Left kidney (tissue), 2 donors: ENCODE measurements around the gene GRID1. TPM values are rescaled to one million over a fixed set of nuclear protein-coding genes. Genes with fewer than 3 reads are reported as not detected.

Experiments used
- DNase-seq: peaks from one replicate; pipeline ENCODE4 v3.0.0-alpha.2; 2013
- polyA plus RNA-seq: library from polyadenylated mRNA; unstranded; fragments of 120-200 nt; gene quantifications from one replicate; pipeline ENCODE4 v1.2.1, GENCODE V29; 2013; ENCODE audit not compliant: insufficient read length

The GRID1 gene
- polyA plus RNA-seq, 1 donor: 1.1 TPM

DNA sequence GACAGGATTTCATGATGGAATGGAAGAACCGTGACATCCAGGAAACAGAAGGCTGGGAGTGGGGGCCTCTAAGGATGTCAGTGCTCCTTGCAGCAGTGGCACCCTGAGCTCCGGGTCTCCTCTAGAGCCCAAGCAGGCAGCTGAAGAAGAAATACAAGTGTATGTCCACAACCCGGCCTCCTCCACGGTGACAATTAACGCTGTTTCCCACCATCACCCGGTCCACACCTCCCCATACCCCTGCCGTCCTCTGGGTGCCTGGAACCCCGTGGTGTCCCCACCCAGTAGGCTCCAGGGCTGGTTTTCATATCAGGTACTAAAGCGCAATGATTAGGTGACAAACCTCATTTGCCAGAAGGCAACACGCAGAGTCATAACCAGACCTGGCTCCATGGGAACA lies 30.3 kb downstream of the GRID1 start:
- DNase-seq: no peak

DNA sequence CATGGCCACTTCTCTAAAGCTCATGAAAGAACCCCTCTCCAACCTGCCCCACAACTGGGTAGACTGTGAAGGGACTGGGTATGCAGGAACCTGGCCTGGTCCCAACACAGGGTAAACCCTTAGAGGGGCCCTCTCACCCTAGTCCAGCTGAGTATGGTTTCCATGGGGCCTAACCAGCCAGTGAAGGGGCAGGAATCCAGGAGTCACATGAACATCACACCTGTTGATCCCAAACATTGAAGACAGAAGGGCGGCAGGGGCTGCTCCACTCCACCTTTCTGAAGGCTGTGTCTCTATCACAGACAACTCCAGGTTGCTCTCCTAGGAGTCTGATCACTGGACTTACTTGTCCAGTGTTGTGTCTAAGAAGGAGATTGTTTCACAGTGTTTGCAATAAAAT lies 30.8 kb downstream of the GRID1 start:
- DNase-seq: no peak

DNA sequence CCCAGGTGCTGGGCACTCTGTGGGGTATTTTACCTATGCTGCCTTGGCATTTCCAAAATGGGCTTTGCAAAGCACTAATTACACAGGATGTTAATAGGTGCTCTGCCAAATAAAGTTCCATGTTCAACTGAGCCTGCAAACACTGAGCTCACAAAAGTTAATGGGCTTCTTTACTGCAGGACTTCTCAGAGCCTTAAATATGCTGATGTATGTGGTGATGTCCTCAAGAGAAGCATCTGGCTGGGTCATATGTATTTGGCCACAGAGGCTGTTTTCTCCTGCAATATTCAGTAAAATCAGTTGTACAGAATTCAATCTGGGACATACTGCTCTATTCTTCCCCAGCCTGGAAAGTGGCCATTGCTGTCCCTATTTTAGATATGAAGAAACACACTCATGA lies 31.3 kb downstream of the GRID1 start:
- DNase-seq: no peak

DNA sequence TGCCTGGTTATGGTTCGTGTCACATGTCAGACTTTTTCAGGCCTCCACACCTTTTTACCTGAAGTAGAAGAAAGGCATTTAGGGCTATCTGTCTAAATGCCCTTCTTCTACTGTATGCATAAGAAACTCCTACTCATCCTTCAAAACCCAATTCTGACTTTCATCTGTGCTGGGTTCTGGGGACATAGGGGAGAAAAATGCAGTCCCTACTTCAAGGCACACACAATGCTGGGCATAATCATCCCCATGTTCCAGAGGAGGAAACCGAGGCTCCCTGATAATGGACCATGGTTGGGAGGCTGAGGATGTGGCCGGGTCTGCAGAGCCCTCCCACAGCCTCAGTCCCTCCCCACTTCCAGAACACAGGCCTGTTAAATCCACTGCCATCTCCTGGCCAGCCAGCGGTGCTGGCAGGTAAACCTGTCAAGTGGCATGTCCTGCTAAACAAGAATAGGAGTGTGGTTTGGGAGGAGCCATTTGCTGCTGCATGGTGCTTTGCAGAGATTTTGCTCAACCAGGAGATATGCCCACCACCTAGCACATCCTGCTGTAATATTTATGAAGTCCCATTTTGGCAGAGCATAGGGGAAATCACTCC lies 32.0 kb downstream of the GRID1 start:
- no peak for DNase-seq

DNA sequence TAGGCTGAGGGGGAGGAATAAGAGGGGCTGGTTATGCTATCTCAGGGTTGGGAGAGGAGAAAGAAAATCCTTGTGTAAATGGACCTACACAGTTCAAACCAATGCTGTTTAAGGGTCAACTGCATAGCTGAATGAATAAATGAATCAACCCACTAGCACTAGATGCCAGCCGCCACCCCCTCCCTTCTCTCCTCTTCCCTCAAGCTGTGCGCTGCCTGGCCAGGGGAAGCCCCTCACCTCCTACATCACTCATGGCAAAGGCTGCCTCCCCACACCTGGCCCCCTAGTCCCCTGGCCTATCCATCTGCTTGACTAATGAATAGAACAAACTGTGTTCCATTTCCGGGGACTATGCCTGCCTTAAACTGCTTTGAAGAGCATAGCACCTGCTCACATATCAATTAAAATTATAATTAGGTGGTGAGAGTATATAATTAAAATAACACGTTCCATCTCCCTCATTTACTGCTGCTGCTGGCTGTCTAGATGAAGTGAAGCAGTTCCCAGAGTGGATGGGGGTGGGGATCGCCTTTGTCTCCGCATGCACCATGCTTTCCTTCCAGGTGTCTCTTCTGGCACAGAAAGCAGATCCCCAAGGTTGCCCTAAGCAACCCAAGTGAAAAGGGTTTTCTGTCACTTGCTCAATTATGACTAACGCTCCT lies 32.6 kb downstream of the GRID1 start:
- DNase-seq: no peak

DNA sequence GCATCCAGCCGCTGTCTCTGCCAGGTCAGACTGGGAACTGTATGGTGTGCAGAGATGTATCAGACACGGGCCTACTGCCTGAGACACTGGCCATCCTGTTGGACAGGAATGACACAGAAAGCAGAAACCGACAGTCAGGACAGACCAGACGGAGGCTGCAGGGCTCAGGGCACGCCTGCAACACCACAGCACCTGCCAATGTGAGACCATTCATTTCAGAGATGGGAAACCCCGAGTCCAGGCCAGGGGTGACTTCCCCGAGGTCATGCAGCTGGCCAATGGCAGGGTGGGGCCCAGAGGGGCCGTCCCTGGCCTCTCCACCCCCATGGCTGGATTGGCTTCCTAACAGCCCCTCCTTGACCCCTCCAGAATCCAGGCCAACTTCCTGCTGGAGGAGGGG lies 34.7 kb downstream of the GRID1 start:
- no peak for DNase-seq

DNA sequence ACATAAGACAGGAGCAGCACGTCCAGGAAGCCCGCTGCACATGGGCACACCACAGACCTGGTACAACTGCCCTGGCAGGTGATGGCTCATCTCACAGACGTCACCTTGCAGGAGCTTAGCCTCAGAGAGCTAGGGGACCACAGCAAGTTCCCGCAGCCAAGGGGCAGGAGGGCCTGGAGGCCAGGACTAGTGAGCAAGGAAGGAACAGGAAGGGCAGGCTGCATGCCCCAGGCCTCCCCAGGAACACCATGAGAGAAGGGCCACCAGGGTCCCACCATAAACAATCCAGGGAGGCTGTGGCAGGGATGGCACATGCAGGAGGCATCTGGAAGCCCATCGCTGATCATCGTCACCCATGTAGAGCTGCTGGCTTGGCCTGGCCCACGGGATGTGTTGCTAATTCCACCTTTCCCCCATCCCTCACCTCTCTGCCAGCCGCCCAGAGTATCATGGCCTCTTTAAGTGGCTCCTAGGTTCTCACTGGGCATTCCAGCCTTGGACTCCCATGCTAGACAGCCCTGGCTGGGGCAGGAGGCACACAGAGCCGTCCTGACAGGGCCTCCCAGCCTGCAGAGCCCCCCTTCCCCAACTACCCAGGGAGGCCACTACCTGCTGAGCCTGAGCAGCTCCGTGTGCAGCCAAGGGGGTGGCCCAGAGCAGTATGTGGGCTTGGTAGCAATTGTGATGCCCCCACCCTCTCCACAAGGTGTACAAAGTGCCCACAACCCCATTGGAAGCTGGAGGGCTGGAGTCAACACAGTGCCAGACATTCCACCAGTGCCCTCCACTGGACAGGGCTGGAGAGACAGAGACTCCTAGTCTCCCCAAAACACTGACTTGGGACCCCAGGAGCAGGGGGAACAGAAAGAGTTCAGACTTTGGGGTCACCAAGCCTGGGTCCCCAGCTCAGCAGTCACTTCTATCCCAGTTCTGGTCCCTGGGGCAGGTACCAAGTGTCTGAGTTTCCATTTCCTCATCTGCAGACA lies 35.5 kb downstream of the GRID1 start:
- DNase-seq: no peak

DNA sequence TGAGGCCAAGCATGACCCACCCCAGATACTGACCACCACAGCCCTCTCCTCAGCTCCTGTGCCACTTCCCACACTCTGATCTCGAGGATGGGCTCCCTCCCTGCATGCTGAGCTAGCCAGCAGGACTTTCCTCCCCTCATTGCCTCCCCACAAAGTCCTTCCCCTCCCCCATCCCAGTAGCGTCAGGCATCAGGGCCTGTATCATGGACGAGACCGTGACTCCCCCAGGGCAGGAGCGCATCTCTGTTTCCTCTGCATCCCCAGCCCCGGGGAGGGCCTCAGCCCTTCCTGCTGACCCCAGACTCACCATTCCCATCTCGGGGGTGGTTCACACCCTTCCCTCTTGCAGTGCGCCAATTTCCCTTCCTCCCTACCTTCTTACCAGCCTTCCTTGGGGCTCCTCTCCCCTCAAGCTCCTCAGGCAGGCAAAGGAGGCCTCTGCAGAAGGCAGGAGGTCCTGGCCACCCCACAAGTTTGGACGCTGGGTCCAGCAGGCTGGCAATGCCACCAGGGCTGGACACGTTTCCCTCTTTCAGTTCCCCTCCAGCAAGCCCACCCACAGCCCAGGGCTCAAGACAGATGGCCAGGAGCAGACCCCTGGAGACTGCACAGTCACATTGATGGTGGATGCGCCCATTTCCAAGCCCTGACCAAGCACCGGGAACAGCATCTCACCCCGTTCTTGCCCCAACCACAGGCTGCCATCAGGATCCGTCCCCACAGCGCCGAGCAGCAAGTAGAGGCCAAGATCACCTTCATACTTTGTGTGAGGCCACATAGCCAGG lies 36.5 kb downstream of the GRID1 start:
- DNase-seq: no peak

DNA sequence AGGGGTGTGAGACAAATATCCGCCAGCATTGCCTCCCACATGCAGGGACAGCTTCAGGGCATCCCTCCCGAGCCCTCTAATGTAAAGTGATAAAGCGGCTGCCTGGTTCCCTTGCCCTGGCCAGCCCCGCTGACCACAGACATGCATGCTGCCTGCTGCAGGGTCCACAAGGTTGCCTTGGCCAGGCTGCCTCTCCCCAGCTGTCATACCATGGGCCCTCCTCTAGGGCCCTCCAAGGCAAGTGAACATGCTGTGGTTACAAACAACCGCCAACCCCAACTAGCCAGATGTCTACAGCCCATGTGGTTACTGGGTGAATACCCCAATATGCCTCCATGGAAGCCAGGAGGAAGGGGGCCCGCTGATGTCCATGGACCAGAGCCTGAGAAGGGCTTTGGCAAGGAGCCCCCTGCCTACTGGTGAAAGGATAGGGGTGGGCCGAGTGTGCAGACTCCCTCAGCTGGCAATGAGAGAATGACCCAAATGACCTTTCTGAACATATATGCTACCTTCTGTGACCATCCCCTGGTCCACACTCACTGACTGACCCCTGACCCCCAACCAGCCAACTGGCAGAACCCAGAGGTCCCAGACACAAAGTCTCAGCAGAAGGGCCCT lies 37.4 kb downstream of the GRID1 start:
- DNase-seq: no peak

DNA sequence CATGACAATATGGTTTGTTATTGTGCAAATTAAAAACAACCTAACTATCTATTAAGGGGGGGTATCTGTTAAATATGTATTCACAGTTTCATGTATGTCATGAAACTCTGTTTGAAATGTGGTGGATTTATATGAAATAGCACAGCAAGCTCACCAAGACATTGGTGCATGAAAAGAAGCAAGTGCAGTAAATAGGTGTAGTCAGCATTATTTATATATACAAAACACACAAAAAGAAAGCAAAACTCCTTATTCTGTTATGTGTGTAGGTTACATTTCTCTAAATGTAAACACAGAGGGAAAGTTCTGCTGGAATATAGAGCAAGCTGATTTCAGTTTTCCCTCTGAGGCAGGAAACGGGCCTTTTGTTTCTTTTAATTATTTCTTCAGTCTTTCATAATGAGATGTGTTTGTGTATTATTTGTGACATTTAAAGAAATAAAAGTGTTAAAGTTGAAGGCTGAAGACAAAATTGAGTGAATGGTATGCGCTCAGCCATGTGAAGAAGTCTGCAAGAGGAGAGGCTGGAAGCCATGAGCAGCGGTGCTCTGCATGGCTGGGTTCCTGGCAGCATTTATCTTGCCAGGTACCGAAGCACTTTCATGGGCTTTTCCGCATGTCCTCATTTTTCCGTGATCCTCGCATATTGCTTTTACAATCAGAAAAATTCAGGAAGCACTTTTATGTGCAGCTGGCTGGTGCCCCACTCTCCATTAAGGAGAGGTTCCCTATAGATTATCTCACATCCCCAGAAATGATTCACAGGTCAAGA lies 38.5 kb downstream of the GRID1 start:
- DNase-seq: no peak

DNA sequence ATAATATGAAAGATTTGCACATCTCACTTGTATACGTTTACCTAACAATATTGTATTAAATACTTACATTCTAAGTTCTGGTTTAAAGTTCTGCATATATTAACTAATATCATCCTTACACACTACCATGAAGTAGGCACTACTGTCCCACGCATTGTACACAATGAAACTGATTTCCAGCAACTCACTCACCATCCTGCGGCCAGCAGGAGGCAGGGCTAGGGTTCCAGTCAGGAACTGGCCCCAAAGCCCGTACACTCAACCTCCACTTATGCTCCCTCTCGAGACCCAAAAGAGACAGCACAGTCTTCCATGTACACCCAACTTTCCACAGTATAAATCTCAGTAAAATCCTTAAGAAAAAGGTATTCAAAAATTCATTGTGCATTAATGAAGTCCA lies 41.4 kb downstream of the GRID1 start:
- DNase-seq: no peak

DNA sequence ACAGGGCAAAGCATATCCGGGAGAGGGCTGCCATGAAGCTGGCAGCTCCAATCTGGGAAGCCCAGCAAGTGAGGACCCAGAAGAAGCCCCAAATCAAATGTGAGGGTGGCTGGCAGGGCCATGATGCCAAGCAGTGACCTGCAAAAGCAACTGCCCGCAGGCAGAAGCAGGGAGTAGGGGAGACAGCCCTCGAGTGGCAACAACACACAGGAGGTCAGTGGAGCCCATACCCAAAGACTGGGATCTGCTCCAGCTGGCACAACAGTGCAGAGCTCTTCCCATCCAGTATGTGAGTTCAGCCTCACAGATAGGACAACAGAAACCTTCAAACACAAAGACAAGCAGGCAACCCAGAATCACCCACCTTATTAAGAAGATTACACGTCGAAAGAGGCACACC lies 45.0 kb downstream of the GRID1 start:
- no peak for DNase-seq

DNA sequence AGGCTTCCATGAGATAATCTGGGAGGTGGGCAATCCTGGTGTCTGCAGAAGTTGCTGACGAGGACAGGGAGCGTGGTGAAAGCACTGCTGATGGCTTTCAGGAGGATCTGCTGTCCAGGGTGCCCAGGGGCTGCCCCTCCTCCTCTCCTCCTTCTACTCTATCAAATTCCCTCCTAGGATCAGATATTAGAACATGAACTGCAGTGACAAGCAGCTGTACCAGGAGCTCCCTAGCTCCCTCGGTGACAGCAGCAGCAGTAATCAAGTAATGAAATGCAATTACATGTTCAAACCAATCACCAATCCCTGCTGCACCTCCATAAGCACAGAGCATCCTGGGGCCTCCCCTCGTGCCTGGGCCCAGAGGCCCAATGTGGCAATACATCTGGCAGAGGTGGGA lies 46.9 kb downstream of the GRID1 start:
- DNase-seq: no peak

DNA sequence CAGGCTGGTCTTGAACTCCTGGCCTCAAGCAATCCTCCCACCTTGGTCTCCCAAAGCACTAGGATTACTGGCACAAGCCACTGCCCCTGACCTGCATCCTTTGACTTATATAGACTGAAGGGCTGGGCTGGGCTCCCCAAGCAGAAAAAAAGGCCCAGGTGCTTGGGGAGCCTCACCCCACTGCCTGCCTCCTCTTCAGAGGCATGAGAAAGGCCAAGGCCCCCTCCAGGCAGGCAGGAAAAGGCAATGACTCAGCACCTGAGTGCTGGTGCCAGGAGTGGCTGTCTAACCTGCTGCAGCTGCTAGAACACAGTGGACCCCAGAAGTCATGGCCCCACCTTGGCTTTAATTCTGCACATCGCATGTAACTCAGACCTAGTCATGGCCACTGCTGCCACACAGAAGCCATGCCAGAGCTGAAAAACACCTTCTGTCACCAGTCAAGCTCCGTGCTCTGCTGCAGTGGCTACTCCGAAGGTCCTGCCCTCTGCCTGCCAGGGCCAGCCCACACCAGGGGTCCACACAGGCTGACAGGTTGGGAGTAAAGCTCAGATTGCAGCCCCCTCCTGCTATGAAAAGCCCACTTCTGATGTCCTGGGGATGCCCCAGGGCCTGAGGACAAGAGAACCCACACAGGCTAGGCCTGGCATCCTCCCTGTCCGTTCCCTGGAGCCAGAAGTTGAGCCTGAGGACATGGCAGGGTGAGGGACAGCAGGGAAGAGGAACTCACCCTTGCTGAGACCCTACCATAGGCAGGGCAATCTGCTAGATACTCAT lies 48.5 kb downstream of the GRID1 start:
- DNase-seq: no peak

DNA sequence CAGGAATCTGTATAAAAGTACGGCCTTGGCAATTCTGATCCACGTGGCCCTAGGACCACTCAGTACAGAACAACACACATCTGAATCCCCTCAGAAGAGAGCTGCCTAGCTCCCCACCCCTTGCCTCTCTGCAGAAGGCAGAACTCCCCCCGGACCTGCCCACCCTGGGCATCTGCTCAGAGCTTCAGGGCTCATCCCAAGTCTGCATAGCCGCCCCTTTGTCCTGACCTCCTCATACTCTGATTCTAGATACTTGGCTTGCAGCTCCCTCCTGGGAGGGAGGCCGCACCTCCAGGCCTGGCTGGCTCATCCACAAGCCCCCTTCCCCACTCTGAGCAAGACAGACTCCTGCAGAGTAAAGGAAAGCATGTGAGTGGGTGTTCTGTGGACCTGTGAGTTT lies 49.6 kb downstream of the GRID1 start:
- DNase-seq: no peak

DNA sequence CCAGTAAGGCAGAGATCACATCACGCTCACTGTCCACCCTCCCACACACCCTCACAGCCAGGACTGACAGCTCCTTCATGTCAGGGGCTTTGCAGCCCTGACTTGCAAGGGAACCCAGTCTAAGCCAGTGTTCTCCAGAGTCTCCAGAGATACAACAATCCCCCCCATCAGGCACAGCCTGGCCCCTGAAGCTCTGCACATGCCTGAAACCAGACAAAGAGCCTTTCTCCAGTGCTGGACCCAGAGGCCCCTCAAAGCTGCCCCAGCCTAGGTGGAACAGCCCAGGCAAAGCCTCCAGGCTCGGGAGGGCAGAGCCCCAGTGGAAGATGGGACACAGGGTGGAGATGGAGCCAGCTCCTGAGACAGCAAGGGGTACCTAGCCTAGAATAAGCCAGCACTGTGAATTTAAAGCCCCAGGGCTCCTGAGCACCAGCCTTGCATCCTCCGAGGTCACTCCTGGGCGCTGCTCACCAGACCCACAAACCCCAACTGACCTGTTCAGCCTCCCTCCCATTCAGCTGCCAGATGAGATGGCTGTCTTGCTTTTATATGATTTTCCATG lies 50.2 kb downstream of the GRID1 start:
- no peak for DNase-seq

DNA sequence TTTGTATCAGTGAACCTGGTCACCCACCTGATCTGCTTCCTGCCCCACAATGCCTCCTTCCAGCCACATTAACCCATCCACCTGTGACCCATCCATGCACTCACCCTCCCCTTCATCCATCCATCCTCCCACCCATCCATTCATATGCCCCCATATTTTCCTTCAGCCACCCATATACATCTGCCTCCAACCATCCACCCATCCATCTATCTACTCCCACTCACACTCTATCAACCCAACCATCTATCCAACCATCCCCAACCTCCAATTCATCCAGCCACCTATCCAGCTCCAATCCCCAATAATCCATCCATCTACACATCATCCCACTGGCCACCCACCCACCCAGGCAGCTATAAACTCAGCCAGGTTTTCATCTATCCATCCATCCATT lies 51.0 kb downstream of the GRID1 start:
- no peak for DNase-seq

DNA sequence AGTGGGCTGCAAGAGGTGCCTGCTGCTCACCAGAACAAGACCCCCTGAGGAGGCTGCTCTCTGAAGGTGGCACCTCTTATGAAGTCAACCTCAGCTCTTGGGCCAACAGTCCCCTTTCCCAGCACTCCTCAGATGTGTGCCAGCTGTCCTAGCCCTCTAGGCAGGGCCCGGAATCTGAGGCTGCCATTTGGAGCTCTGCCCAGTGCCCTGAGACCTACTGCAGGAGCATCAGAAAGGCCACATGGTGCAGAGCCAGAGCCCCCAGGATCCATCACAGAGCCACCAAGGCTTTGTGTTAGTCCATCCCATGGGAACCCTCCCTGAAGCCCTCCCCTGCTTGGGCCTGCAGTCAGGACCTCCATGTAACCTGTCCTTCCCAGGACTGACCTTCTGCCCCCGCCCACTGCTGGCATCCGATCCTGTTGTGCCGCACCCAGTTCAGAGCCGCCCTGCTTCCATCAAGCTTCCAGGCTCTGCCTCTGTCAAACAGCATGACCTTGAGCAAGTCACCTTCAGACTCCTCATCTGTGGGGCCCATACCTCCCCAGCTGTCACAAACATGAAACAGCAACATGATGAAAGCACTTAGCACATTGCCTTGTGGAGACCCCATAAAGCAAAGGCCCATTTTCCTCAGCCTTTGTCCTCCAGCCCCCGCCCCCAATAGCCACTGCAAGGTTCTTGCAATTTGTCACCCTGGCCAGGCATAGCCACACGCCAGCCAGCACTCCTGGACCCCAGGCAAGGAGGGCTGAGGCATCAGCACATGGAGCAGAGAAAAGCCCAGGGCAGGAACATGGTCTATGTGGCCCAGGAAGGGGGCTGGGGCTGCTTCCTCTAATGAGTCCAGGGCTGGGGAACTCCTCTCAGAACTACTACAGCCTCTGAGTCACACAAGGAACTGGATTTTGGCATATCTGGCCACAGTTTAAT lies 51.7 kb downstream of the GRID1 start:
- DNase-seq: no peak

DNA sequence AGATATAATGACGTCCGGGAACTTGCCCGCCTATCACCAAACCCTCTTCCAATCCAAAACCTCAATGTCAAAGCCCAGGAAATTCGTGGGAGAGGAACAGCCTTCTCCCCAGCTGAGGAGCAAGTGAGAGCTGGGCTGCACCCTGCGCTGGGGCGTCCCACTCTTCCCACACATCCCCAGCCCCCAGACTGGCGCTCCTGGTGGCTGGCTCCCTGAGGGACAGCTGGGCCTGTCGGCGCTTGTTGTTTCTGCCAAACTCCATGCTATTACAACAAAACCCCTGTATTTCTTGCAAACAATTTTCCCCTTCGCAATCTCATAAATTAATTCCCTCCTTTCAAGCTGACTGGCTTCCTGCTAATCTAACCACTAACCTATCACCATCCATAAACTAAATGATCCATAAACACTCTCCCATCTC lies 53.0 kb downstream of the GRID1 start:
- DNase-seq: no peak
